ENCODE data around the gene GRID2. TPM values are rescaled to one million over a fixed set of nuclear protein-coding genes. Genes with fewer than 3 reads are reported as not detected.
"Not testable (repeated sequence)": the region's sequence is repeated elsewhere in the genome, so short reads cannot be mapped to it uniquely, and the experiment has no call there.

GRID2 gene
- total RNA-seq, 1 donor from 2014 or later: 33.8 TPM

- FAIRE-seq: no peak
- no peak for DNase-seq (ENCODE audit: low spot score in 2 of 2)
These were observed 102.7 kb downstream of the GRID2 start for GRCh38 chr4:92406488-92406887.

- no peak for FAIRE-seq
- DNase-seq (ENCODE audit: low spot score in 2 of 2): no peak
These were observed 118.2 kb downstream of the GRID2 start for GRCh38 chr4:92421920-92422319.

GRCh38 chr4:92433272-92433758 is 129.5 kb downstream of the GRID2 start:
- no peak for DNase-seq (ENCODE audit: low spot score in 2 of 2)

GRCh38 chr4:92438722-92439121 is 135.0 kb downstream of the GRID2 start:
- DNase-seq (ENCODE audit: low spot score in 2 of 2); FAIRE-seq: not testable (repeated sequence)

More at GRCh38 chr4:92433272-92433758, 129.5 kb downstream of the GRID2 start:
- FAIRE-seq: no peak

GRCh38 chr4:92442131-92442530 is 138.4 kb downstream of the GRID2 start:
- FAIRE-seq; DNase-seq (ENCODE audit: low spot score in 2 of 2): not testable (repeated sequence)

- not testable (repeated sequence) for FAIRE-seq; DNase-seq (ENCODE audit: low spot score in 2 of 2)
These were observed 140.5 kb downstream of the GRID2 start for GRCh38 chr4:92444143-92444843.

- FAIRE-seq: no peak
- no peak for DNase-seq (ENCODE audit: low spot score in 2 of 2)
These were observed 141.4 kb downstream of the GRID2 start for GRCh38 chr4:92445127-92445526.

- FAIRE-seq: no peak
- DNase-seq (ENCODE audit: low spot score in 2 of 2): peak in 1 of 2 donors; percentile 5
These were observed 143.6 kb downstream of the GRID2 start for GRCh38 chr4:92447255-92447905.

- not testable (repeated sequence) for FAIRE-seq
These were observed 144.4 kb downstream of the GRID2 start for GRCh38 chr4:92448176-92448575.

GRCh38 chr4:92450694-92451093 is 146.9 kb downstream of the GRID2 start:
- DNase-seq (ENCODE audit: low spot score in 2 of 2) (no peak), FAIRE-seq (peak; percentile 99)

More at GRCh38 chr4:92448176-92448575, 144.4 kb downstream of the GRID2 start:
- DNase-seq (ENCODE audit: low spot score in 2 of 2): not testable (repeated sequence)

GRCh38 chr4:92451782-92452181 is 148.0 kb downstream of the GRID2 start:
- no peak for DNase-seq (ENCODE audit: low spot score in 2 of 2)
- FAIRE-seq: no peak

GRCh38 chr4:92452383-92452782 is 148.6 kb downstream of the GRID2 start:
- not testable (repeated sequence) for FAIRE-seq; DNase-seq (ENCODE audit: low spot score in 2 of 2)

- FAIRE-seq: no peak
- DNase-seq (ENCODE audit: low spot score in 2 of 2): no peak
These were observed 151.6 kb downstream of the GRID2 start for GRCh38 chr4:92455329-92455839.

GRCh38 chr4:92455951-92456350 is 152.2 kb downstream of the GRID2 start:
- FAIRE-seq: no peak
- no peak for DNase-seq (ENCODE audit: low spot score in 2 of 2)

GRCh38 chr4:92461732-92462131 is 158.0 kb downstream of the GRID2 start:
- FAIRE-seq (no peak), DNase-seq (ENCODE audit: low spot score in 2 of 2) (no peak)

GRCh38 chr4:92477298-92477697 is 173.5 kb downstream of the GRID2 start:
- FAIRE-seq (no peak), DNase-seq (ENCODE audit: low spot score in 2 of 2) (no peak)

- DNase-seq (ENCODE audit: low spot score in 2 of 2) (no peak), FAIRE-seq (no peak)
These were observed 179.6 kb downstream of the GRID2 start for GRCh38 chr4:92483341-92483740.

GRCh38 chr4:92488496-92488895 is 184.7 kb downstream of the GRID2 start:
- FAIRE-seq (no peak), DNase-seq (ENCODE audit: low spot score in 2 of 2) (no peak)

GRCh38 chr4:92497141-92497540 is 193.4 kb downstream of the GRID2 start:
- no peak for DNase-seq (ENCODE audit: low spot score in 2 of 2)
- FAIRE-seq: no peak

GRCh38 chr4:92501456-92501855 is 197.7 kb downstream of the GRID2 start:
- FAIRE-seq (no peak), DNase-seq (ENCODE audit: low spot score in 2 of 2) (no peak)

- FAIRE-seq: no peak
- no peak for DNase-seq (ENCODE audit: low spot score in 2 of 2)
These were observed 203.2 kb downstream of the GRID2 start for GRCh38 chr4:92506933-92507332.

Measured in frontal cortex (tissue), 4 donors.